Epithelial cell of proximal tubule (primary cell): Measurements from ENCODE around the gene LIN9. TPM values are rescaled to one million over a fixed set of nuclear protein-coding genes. Genes with fewer than 3 reads are reported as not detected.

Experiments
- DNase-seq: peaks from one replicate; pipeline ENCODE4 v3.0.0-alpha.2; 2011; ENCODE audit warnings: low read depth
- H3K4me3 ChIP-seq: 2 replicates; pipeline ENCODE4 v1.5.1; 2011; ENCODE audit warnings: low read depth, mild to moderate bottlenecking, low read length
- total RNA-seq: library from RNA; depleted of rRNA; stranded (reverse); fragments of >200 nt; gene quantifications from 2 replicates; pipeline ENCODE4 v1.2.3, GENCODE V29; 2015
- TF ChIP-seq, protein P1 (sequence below): conservative IDR thresholded peaks from 2 replicates; pipeline ENCODE4 v1.5.1; 2012; ENCODE audit warnings: low read depth, mild to moderate bottlenecking, low read length

Gene LIN9
- total RNA-seq, 1 donor from 2014 or later = 5.5 TPM

DNA sequence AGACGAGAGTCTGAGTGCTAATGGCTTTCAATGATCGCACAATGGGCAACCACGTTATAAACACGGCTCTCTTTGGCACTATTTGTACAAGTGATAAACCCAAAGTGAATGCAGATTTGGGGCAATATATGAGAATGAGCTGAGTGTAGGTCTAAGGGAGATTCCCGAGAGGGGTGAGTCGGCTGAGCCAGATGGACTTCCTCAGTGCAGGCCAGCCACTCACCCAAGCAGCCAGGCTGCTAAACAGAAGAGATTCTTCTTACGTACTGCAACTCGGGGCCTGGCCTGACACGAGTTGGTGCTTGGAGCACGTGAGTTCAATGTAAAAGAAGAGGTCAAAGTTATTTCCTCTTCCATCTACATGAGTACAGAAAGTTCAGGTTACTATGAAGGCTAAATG, 91.7 kb downstream of the LIN9 start:
- TF ChIP-seq, protein P1, sequence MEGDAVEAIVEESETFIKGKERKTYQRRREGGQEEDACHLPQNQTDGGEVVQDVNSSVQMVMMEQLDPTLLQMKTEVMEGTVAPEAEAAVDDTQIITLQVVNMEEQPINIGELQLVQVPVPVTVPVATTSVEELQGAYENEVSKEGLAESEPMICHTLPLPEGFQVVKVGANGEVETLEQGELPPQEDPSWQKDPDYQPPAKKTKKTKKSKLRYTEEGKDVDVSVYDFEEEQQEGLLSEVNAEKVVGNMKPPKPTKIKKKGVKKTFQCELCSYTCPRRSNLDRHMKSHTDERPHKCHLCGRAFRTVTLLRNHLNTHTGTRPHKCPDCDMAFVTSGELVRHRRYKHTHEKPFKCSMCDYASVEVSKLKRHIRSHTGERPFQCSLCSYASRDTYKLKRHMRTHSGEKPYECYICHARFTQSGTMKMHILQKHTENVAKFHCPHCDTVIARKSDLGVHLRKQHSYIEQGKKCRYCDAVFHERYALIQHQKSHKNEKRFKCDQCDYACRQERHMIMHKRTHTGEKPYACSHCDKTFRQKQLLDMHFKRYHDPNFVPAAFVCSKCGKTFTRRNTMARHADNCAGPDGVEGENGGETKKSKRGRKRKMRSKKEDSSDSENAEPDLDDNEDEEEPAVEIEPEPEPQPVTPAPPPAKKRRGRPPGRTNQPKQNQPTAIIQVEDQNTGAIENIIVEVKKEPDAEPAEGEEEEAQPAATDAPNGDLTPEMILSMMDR = no peak
- no peak overlapping the region for H3K4me3 ChIP-seq
- no peak for DNase-seq

- TF ChIP-seq, protein P1 = no peak
- no peak for DNase-seq
- H3K4me3 ChIP-seq = no peak overlapping the region
Measured at GRCh38 chr1:226216056-226216455, 92.9 kb downstream of the LIN9 start.

DNA sequence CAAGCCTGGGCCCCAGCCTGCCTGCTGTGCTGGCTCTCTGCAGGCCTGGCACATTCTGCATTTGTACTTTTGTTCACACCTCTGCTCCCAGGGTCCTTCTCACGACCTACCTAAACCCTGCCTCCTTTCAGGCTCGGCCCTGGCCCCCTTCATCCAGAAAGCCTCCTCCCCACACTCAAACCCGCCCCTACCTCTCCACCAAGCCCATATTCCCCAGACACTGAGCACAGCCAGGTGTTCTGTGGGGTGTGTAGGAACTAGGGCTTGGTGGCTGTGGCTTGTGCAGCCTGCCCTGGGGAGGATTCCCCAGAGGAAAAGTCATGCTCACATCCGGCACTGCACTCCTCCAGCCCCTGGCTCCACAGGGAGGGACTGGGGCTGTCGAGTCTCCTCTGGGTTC, 93.7 kb downstream of the LIN9 start:
- no peak for DNase-seq
- TF ChIP-seq, protein P1 = no peak
- H3K4me3 ChIP-seq = no peak overlapping the region

- H3K4me3 ChIP-seq = no peak overlapping the region
- TF ChIP-seq, protein P1 = no peak
- no peak for DNase-seq
Measured at GRCh38 chr1:226212545-226212944, 96.4 kb downstream of the LIN9 start.

GRCh38 chr1:226211181-226211821, 97.7 kb downstream of the LIN9 start:
- no peak for DNase-seq
- TF ChIP-seq, protein P1 = no peak
- H3K4me3 ChIP-seq = no peak overlapping the region

- no peak for DNase-seq
- TF ChIP-seq, protein P1 = no peak
- no peak overlapping the region for H3K4me3 ChIP-seq
Measured at GRCh38 chr1:226210571-226211176, 98.3 kb downstream of the LIN9 start.
